GM20431 (cell line): Measurements from ENCODE around the gene VSX1.

ENCODE experiments used
- in situ Hi-C: fragments of 300-500 bp; cut with MseI, MboI; formaldehyde crosslinking; loops from one replicate; pipeline ENCODE4 v1.15.0; 2020; ENCODE audit warnings: low sequenced_read_pairs; ENCODE audit not compliant: unreplicated experiment

VSX1 gene

DNA sequence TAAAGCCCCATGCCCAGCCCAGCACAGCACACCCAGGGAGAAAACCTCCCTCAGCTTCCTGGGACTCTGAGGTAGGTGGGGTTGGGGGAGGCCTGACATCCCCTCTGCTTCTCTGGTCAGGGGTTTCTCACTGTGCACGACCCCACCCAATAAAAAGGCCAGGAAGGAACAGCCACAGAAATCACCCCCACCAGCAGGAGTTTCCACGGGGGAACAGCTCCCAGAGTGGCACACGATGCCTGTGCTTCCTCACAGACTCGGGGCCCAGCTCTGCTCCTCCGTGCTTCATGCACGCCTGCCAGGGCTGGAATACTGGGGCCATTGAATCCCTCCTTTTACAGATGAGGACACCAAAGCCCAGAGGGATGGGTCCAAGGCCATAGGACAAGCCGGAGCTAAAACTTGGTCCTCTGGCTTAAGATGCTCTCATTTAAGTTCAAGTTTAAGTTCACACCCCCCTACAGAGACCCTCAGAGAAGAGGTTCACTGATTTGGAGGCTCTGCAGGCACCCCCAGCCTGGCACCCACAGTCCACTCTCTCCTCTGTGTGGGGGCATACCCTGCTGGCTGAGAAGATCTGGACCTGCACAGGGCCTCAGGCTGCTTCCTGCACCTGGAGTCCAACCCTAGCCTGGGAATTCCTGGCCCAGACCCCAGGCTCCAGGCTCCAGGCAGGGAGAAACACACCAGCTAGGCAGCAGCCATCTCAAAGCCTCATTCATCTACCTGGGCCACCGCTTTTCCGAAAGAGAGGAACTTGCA, 38.3 kb downstream of the VSX1 start:
- in situ Hi-C loops = no loop called here

- in situ Hi-C loops = no loop called here
Observed at GRCh38 chr20:25042531-25043498, 39.1 kb downstream of the VSX1 start.

GRCh38 chr20:25041813-25042530, 40.0 kb downstream of the VSX1 start:
- in situ Hi-C loops = no loop called here

DNA sequence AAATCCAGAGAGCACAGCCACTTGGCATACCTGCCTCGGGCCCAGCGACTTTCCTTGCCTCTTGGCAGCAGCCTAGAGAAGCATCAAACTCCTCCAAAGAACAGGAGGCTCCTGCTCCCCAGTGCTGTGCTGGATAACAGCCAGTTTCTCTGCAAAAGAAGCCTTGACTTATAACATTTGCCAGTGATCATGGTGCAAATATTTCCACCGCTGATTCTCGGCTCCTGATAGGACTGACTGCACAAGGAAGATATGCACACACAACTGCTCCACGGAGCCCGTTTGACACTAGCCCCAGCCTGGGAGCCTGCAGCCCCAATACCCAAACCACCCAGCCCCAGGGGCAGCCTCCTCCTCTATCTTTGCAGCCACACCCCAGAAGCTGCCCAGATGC, 41.5 kb downstream of the VSX1 start:
- in situ Hi-C loops = no loop called here

GRCh38 chr20:25039697-25040437, 42.1 kb downstream of the VSX1 start:
- in situ Hi-C loops = no loop called here

DNA sequence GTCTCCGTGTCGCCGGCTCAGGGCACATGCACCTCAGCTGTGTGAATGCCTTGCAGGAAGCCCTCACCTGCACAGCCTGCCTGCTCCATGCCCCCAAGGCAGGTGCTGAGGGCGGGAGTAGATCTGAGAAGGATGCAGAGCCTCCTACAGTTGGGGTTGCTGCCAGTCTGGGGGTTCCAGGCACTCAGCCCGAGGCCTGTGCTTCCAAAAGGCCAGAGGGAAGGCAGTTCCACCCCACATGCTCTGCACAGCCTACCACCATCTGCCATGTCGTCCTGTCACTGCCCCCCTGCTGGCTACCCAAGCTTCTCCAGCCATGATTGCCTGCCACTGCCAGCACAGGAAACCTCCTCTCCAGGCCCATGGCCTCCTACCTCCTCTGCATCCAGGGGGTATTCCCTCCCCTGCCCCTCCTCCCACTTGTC, 43.3 kb downstream of the VSX1 start:
- in situ Hi-C loops = no loop called here

- in situ Hi-C loops = no loop called here
Observed at GRCh38 chr20:25038103-25038410, 43.9 kb downstream of the VSX1 start.

- in situ Hi-C loops = no loop called here
Observed at GRCh38 chr20:25037288-25038102, 44.4 kb downstream of the VSX1 start.

GRCh38 chr20:25036331-25036936, 45.5 kb downstream of the VSX1 start:
- in situ Hi-C loops = no loop called here

GRCh38 chr20:25035921-25036320, 46.0 kb downstream of the VSX1 start:
- in situ Hi-C loops = no loop called here

DNA sequence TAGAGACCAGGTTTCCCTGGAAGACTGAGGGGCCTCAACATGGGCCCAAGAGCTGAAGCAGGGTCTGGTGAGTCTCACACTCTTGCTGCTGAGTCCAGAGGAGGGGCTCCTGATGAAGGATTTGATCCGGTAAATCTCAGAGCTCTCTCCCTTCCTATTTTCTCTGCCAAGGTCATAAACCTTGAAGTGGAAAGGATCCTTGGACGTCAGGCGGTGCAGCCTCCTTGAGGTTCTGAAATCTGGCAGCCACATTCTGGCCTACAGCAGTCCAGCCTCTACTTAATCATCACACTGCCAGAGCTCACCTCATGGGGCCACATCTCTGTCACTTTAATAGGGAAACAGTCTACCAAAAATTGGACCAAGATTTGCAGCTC, 48.0 kb downstream of the VSX1 start:
- in situ Hi-C loops = no loop called here

DNA sequence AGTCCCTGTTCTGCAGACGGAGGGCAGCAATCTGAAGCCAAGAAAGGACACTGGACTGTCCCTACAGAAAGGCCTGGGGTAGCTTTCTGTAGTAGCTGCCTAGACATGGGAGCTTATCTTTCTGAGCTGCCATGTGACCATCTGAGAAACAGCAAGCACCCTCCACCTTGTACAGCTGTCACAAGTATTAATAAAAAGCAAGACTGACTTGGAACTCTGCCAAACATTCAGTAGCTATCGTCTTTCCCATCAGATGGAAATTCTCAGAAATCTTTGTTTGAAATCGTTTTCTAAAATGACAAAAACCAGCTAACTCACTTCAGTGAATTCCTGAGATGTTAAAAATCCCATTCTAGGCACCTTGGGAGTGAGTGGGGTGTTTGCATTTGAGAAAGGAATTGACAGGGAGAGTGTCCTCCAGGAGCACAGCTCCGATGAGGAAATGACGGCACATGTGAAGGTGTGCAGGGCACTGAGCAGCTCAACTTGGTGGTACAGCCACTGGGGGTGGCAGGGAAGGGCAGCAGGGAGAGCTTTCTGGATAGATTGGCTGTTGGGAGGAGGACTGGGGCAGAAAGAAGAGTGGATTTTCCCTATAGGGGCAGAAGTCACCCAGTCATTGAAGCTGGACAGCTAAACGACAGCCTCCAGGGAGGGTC, 48.5 kb downstream of the VSX1 start:
- in situ Hi-C loops = no loop called here

GRCh38 chr20:25032478-25033264, 49.3 kb downstream of the VSX1 start:
- in situ Hi-C loops = no loop called here

- in situ Hi-C loops = no loop called here
Observed at GRCh38 chr20:25032065-25032477, 49.9 kb downstream of the VSX1 start.

- in situ Hi-C loops = no loop called here
Observed at GRCh38 chr20:25031241-25031640, 50.7 kb downstream of the VSX1 start.

DNA sequence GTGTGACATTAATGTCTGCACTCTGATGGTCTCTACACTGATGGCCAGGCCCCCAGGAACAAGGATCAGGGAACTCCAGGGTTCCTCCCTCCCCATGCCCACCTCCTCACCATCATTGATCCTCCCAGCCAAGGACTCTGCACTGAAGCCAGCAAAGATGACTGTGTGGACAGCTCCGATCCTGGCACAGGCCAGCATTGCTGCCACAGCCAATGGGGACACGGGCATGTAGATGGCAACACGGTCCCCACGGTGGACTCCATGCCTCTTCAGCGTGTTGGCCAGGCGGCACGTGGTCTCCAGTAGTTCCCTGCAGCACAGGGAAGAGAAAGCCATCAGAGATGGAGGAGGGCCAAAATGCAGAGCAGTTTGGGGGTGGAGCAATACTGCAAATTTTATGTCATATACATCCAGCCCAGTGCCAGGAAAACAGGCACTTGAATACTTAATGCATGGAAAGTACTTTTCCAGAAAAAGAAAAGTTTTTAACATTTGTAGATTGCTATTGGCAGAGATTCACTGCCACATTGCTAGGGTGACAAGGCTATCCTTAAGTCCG, 51.2 kb downstream of the VSX1 start:
- in situ Hi-C loops = no loop called here

- in situ Hi-C loops = no loop called here
Observed at GRCh38 chr20:25030007-25030648, 51.8 kb downstream of the VSX1 start.
